Kidney capillary endothelial cell (primary cell): Measurements from ENCODE around the gene BUB1.
"Not testable (repeated sequence)": the region's sequence is repeated elsewhere in the genome, so short reads cannot be mapped to it uniquely, and the experiment has no call there.

ENCODE experiments used
- DNase-seq: peaks from one replicate; pipeline ENCODE4 v3.0.0-alpha.2; 2018; ENCODE audit warnings: low spot score

Gene BUB1

GRCh38 chr2:110677530-110678456, at the start of gene BUB1:
Gene BUB1, minus strand, starts transcription at chr2:110678063. Its CDS starts 68 bp downstream, at chr2:110677995.
- peak; percentile 97 for DNase-seq

- DNase-seq = no peak
Observed at GRCh38 chr2:110726285-110726684, 48.4 kb upstream of the BUB1 start.

- no peak for DNase-seq
Observed at GRCh38 chr2:110725859-110726258, 48.0 kb upstream of the BUB1 start.

GRCh38 chr2:110725370-110725769, 47.5 kb upstream of the BUB1 start:
- no peak for DNase-seq

- DNase-seq = no peak
Observed at GRCh38 chr2:110724820-110725219, 47.0 kb upstream of the BUB1 start.

GRCh38 chr2:110720547-110720946, 42.7 kb upstream of the BUB1 start:
- no peak for DNase-seq

GRCh38 chr2:110718990-110719389, 41.1 kb upstream of the BUB1 start:
- DNase-seq = no peak

GRCh38 chr2:110718382-110718781, 40.5 kb upstream of the BUB1 start:
- no peak for DNase-seq

- no peak for DNase-seq
Observed at GRCh38 chr2:110717734-110718133, 39.9 kb upstream of the BUB1 start.

- no peak for DNase-seq
Observed at GRCh38 chr2:110716959-110717645, 39.2 kb upstream of the BUB1 start.

GRCh38 chr2:110714452-110715224, 36.8 kb upstream of the BUB1 start:
- DNase-seq = no peak

GRCh38 chr2:110713513-110714362, 35.9 kb upstream of the BUB1 start:
- no peak for DNase-seq

- DNase-seq = no peak
Observed at GRCh38 chr2:110712737-110713136, 34.9 kb upstream of the BUB1 start.

GRCh38 chr2:110708455-110708854, 30.6 kb upstream of the BUB1 start:
- DNase-seq = no peak

- DNase-seq = no peak
Observed at GRCh38 chr2:110707386-110707965, 29.6 kb upstream of the BUB1 start.

GRCh38 chr2:110702514-110703380, 24.9 kb upstream of the BUB1 start:
- DNase-seq = no peak

GRCh38 chr2:110698253-110698652, 20.4 kb upstream of the BUB1 start:
- DNase-seq = not testable (repeated sequence)

GRCh38 chr2:110695146-110695898, 17.5 kb upstream of the BUB1 start:
- DNase-seq = not testable (repeated sequence)

GRCh38 chr2:110691612-110692258, 13.9 kb upstream of the BUB1 start:
- no peak for DNase-seq
